Measurements from ENCODE around the gene TBX19. TPM values are rescaled to one million over a fixed set of nuclear protein-coding genes. Genes with fewer than 3 reads are reported as not detected.

The TBX19 gene
- total RNA-seq, 2 donors from 2014 or later, result 2.2 to 2.5 TPM

DNA sequence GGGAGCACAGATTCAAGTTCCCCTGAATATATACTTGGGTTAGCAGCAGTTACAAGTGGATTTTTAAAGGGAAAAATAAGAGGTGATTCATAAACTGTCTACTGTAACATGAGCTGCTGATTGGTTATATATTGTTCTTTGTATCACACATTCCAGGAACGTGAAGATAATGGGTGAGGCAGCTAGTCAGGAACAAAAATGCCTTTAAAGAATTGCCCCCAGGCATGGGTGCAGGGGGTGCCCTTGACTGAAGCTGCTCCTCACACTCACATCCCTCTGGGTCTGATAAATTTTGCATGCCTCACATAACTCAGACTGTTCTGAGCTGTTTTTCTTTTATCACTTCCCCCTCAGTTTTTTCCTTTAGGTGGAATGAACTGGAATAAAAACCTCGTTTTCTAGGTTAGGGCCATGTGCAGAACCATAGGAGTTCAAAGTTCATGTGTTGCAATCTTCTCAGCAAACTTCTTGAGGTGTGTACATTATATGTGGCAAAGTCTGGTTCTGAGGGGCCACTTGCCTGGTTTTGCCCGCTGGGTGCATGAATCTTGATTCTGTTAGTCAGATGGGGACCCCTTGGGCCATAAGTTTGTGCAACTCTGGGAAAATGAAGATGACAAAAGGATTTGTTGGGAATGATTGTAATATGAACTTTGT lies 21.1 kb downstream of the TBX19 start:
- H3K27ac Mint-ChIP-seq, result no peak overlapping the region
- no peaks in the 10 kb centered on the region for H3K36me3 Mint-ChIP-seq (ENCODE audit: low read depth)
- no peak overlapping the region for H3K9ac ChIP-seq (ENCODE audit: extremely low read depth, low read length, poor library complexity, severe bottlenecking)
- H3K27me3 Mint-ChIP-seq (ENCODE audit: insufficient read depth), result no peaks in the 10 kb centered on the region
- H3K27ac ChIP-seq (ENCODE audit: low read depth, low read length), result no peak overlapping the region
- H3K4me1 ChIP-seq (ENCODE audit: control insufficient read depth, insufficient read depth, low read length), result no peaks in the 10 kb centered on the region
- TF ChIP-seq, protein P1, sequence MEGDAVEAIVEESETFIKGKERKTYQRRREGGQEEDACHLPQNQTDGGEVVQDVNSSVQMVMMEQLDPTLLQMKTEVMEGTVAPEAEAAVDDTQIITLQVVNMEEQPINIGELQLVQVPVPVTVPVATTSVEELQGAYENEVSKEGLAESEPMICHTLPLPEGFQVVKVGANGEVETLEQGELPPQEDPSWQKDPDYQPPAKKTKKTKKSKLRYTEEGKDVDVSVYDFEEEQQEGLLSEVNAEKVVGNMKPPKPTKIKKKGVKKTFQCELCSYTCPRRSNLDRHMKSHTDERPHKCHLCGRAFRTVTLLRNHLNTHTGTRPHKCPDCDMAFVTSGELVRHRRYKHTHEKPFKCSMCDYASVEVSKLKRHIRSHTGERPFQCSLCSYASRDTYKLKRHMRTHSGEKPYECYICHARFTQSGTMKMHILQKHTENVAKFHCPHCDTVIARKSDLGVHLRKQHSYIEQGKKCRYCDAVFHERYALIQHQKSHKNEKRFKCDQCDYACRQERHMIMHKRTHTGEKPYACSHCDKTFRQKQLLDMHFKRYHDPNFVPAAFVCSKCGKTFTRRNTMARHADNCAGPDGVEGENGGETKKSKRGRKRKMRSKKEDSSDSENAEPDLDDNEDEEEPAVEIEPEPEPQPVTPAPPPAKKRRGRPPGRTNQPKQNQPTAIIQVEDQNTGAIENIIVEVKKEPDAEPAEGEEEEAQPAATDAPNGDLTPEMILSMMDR (conservative IDR thresholded peaks at IDR 0.05), result no peak
- no peak overlapping the region for H3K4me3 Mint-ChIP-seq
- DNase-seq, result no peak
- no peak overlapping the region for H3K4me3 ChIP-seq (ENCODE audit: low read length)
- H3K9me3 ChIP-seq (ENCODE audit: control insufficient read depth, low read length), result no peaks in the 10 kb centered on the region
- WGBS, 2 experiments (ENCODE audit: insufficient coverage in 1 of 2, insufficient read length in 1 of 2), result 80 to 100% methylated on average over 1 to 3 of the region's 3 CpGs
- no peaks in the 10 kb centered on the region for H3K36me3 ChIP-seq (ENCODE audit: control insufficient read depth, insufficient read depth, low read length)
- peaks cover 13% of the 10 kb centered on the region for H3K4me1 Mint-ChIP-seq
- H3K9me3 Mint-ChIP-seq, result no peaks in the 10 kb centered on the region
- H3K27me3 ChIP-seq (ENCODE audit: control insufficient read depth, insufficient read depth, low read length, poor library complexity, severe bottlenecking), result no peaks in the 10 kb centered on the region

DNA sequence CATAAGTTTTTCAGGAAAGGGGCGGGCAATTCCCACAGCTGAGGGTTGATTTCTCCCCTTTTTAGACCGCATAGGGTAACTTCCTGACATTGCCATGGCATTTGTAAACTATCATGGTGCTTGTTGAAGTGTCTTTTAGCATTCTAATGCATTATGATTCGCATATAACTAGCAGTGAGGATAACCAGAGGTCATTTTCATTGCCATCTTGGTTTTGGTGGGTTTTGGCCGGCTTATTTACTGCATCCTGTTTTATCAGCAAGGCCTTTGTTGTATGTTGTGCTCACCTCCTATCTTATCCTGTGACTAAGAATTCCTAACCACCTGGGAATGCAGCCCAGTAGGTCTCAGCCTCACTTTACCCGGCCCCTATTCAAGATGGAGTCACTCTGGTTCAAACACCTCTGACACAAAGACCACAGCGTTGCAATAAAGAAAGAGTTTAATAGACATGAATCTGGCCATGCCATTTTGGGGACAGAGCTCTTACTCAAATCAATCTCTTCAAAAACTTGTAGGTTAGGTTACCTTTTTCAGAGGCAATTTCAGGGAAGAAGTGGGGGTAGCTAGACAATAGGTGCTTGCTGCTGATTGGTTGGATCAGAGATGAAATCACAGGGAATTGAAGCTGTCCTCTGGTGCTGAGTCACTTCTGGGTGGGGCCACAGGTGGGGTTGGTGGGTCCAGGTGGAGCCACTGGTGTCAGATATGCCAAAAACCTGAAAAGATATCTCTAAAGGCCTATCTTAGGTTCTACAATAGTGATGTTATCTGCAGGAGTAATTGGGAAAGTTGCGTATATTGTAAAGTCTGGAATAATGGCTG lies 23.3 kb downstream of the TBX19 start:
- H3K27me3 Mint-ChIP-seq (ENCODE audit: insufficient read depth), result no peaks in the 10 kb centered on the region
- no peak overlapping the region for H3K9ac ChIP-seq (ENCODE audit: extremely low read depth, low read length, poor library complexity, severe bottlenecking)
- no peak for DNase-seq
- TF ChIP-seq, protein P1 (conservative IDR thresholded peaks at IDR 0.05), result no peak
- H3K9me3 ChIP-seq (ENCODE audit: control insufficient read depth, low read length), result no peaks in the 10 kb centered on the region
- H3K4me1 ChIP-seq (ENCODE audit: control insufficient read depth, insufficient read depth, low read length), result no peaks in the 10 kb centered on the region
- H3K27ac Mint-ChIP-seq, result peak overlapping the region; percentile 77
- no peaks in the 10 kb centered on the region for H3K27me3 ChIP-seq (ENCODE audit: control insufficient read depth, insufficient read depth, low read length, poor library complexity, severe bottlenecking)
- H3K36me3 Mint-ChIP-seq (ENCODE audit: low read depth), result no peaks in the 10 kb centered on the region
- H3K4me3 ChIP-seq (ENCODE audit: low read length), result no peak overlapping the region
- H3K36me3 ChIP-seq (ENCODE audit: control insufficient read depth, insufficient read depth, low read length), result no peaks in the 10 kb centered on the region
- no peak overlapping the region for H3K4me3 Mint-ChIP-seq
- no peak overlapping the region for H3K27ac ChIP-seq (ENCODE audit: low read depth, low read length)
- peaks cover 8% of the 10 kb centered on the region for H3K4me1 Mint-ChIP-seq
- H3K9me3 Mint-ChIP-seq, result no peaks in the 10 kb centered on the region
- WGBS, 2 experiments (ENCODE audit: insufficient coverage in 1 of 2, insufficient read length in 1 of 2), result 90% methylated on average over 5 to 7 of the region's 7 CpGs

DNA sequence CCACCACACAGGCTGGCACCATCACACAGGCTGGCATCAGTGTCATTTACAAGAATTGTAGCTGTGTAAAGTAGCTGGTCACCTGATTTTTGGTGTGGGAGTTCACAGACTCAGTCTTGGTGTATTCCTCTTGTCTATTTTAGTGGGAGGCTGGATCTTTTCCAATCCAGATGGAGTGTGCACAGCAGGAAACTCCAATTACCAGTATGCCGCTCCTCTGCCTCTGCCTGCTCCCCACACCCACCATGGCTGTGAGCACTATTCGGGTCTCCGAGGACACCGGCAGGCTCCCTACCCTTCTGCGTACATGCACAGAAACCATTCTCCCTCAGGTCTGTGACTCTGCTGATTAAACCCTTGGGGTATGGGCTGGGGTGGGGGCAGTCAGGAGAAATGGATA lies 24.2 kb downstream of the TBX19 start:
- 93 to 100% methylated on average over 5 of the region's 5 CpGs for WGBS, 2 experiments (ENCODE audit: insufficient coverage in 1 of 2, insufficient read length in 1 of 2)
- H3K9me3 Mint-ChIP-seq, result no peaks in the 10 kb centered on the region

More for the DNA sequence above, 24.2 kb downstream of the TBX19 start:
- Histone ChIP-seq H3K27me3 (ENCODE audit: control insufficient read depth, insufficient read depth, low read length, poor library complexity, severe bottlenecking) (no peaks in the 10 kb centered on the region), H3K4me3 (ENCODE audit: low read length) (no peak overlapping the region), H3K4me1 (ENCODE audit: control insufficient read depth, insufficient read depth, low read length) (no peaks in the 10 kb centered on the region), H3K9me3 (ENCODE audit: control insufficient read depth, low read length) (no peaks in the 10 kb centered on the region), H3K9ac (ENCODE audit: extremely low read depth, low read length, poor library complexity, severe bottlenecking) (no peak overlapping the region), H3K36me3 (ENCODE audit: control insufficient read depth, insufficient read depth, low read length) (no peaks in the 10 kb centered on the region), H3K27ac (ENCODE audit: low read depth, low read length) (no peak overlapping the region)
- Mint-ChIP-seq H3K4me3 (no peak overlapping the region), H3K4me1 (peaks cover 8% of the 10 kb centered on the region), H3K27ac (no peak overlapping the region), H3K36me3 (ENCODE audit: low read depth) (no peaks in the 10 kb centered on the region), H3K27me3 (ENCODE audit: insufficient read depth) (no peaks in the 10 kb centered on the region)
- no peak for DNase-seq
- TF ChIP-seq, protein P1 (conservative IDR thresholded peaks at IDR 0.05), result no peak

Measured in endodermal cell (in vitro differentiated cells).